Metanephros (tissue), 2 donors: Measurements from ENCODE around the gene ROPN1B. TPM values are rescaled to one million over a fixed set of nuclear protein-coding genes. Genes with fewer than 3 reads are reported as not detected.

Source experiments
- small RNA-seq: library from RNA; depleted of rRNA; stranded (forward); fragments of <200 nt; gene quantifications from one replicate; pipeline ENCODE3, GENCODE V24; 2014; ENCODE audit warnings: low replicate concordance
- total RNA-seq: library from RNA; depleted of rRNA; stranded (reverse); fragments of >200 nt; gene quantifications from one replicate; pipeline ENCODE4 v1.2.3, GENCODE V29; 2014

Gene ROPN1B
- total RNA-seq: not detected

DNA sequence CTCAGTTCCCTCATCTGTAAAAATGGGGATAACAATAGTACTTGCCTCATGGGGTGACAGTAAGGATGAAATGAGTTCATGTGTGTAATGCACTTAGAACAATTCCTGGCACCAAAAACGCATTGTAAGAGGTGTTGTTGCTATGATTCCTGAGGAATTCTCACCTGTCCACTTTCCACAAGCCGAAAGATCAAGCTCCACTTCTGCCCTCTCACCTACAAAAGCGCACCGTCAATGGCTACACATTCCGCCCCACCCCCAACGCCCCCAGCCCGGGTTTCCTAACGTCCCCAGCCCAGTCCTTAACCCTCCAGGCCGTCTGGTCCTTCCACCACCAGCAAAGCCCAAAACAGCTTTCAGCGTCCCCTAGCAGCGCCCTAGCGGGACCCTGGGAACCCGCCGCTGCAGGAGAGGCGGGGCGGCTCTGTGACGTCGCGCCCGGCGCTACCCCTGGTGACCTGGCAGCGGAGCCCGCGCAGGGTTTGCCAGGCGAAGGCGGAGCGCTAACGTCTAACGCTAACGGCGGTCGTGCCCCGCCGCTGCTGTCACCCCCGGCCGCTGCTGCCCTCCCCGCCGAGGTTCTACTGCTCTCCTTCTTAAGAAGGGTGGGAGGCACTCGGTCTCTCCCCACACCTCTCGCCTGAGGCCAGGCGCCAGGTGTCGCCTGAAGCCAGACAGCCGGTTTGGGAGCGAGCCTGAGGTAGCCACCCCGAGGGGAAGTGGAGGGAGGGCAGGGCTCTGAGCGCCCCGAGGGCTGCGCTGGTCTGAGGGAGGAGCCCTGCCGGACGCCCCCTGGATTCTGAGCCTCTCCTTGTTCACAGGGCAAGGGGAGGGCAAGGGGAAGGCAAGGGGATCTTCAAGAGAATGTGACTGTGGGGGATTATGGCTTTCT lies at the start of gene ROPN1B:
ROPN1B (plus strand) TSS at position 478 of the 892 bp plus-strand sequence. CDS start 2,877 bp downstream, outside the sequence.

Small RNAs within 50 kb of the gene (small RNA-seq; reads per million reads assigned to genes)
- not detected for gene AC092903.1

Other genes with a start within 250 kb of the ROPN1B start
- 104 TPM for gene SLC41A3, start 114.9 kb downstream of the ROPN1B start, total RNA-seq
- 32.5 TPM for gene ALDH1L1, start 211.4 kb downstream of the ROPN1B start, total RNA-seq